GM12878 (cell line): Measurements from ENCODE around the gene CASTOR1. TPM values are rescaled to one million over a fixed set of nuclear protein-coding genes. Genes with fewer than 3 reads are reported as not detected.

ENCODE experiments used
- ATAC-seq: fragments of 200-7000 bp; cut with Tn5 transposase; 3 replicates; pipeline ENCODE4 v1.9.1; 2020; ENCODE audit warnings: mild to moderate bottlenecking, moderate library complexity
- BruUV-seq: library from RNA; stranded (reverse); fragments of 400-500 nt; replicated peaks from 2 replicates; lab custom pipeline; 2021; lab: Mats Ljungman, UMichigan
- CTCF ChIA-PET: fragments of 300-600 bp; sonication (Branson Sonifier 250); formaldehyde crosslinking; extraction: SDS; loops from one replicate; lab custom pipeline; 2021; ENCODE audit warnings: inconsistent platforms; lab: Yijun Ruan, JAX
- POLR2A ChIA-PET: fragments of 350-600 bp; formaldehyde crosslinking; extraction: SDS; loops from one replicate; lab custom pipeline; 2021; ENCODE audit warnings: inconsistent platforms; lab: Charles Lee
- RAD21 ChIA-PET: fragments of 300-600 bp; sonication (Branson Sonifier 250); formaldehyde crosslinking; loops from one replicate; lab custom pipeline; 2023; ENCODE audit warnings: antibody characterized with exemption; ENCODE audit not compliant: unreplicated experiment; lab: Charles Lee
- SMC1A ChIA-PET: fragments of 300-600 bp; sonication (Branson Sonifier 250); formaldehyde crosslinking; loops from one replicate; lab custom pipeline; 2023; ENCODE audit not compliant: unreplicated experiment, uncharacterized antibody; lab: Charles Lee
- DNase-seq: peaks from one replicate; pipeline ENCODE4 v3.0.0-alpha.2; 2011; ENCODE audit warnings: low read depth, low spot score
- FAIRE-seq: peaks from 3 replicates; lab custom pipeline; 2011; peaks lifted over from hg19 to GRCh38; lab: Jason Lieb, UNC
- H2AFZ ChIP-seq: 2 replicates; pipeline ENCODE4 v1.6.0; 2011; ENCODE audit warnings: low read depth, low read length, control low read depth; ENCODE audit not compliant: control insufficient read depth
- H3K27ac ChIP-seq: 2 replicates; pipeline ENCODE4 v1.5.1; 2011; ENCODE audit warnings: control low read depth; ENCODE audit not compliant: control insufficient read depth, insufficient read depth
- H3K27me3 ChIP-seq, 2 experiments: replicated peaks in 1 of 2; 2 replicates each; pipeline versions ENCODE4 v1.6.0 to v1.6.1; 2011; ENCODE audit warnings: low read length in 1 of 2; ENCODE audit not compliant: control insufficient read depth in 2 of 2, insufficient read depth in 2 of 2
- H3K36me3 ChIP-seq, 2 experiments: 2 replicates each; pipeline ENCODE4 v1.5.1; 2011; ENCODE audit warnings: low read length in 1 of 2; ENCODE audit not compliant: control insufficient read depth in 2 of 2, insufficient read depth in 2 of 2
- H3K4me1 ChIP-seq: 2 replicates; pipeline ENCODE4 v1.6.1; 2011; ENCODE audit warnings: mild to moderate bottlenecking, low read length, moderate library complexity, mixed read lengths; ENCODE audit not compliant: control insufficient read depth, insufficient read depth
- H3K4me2 ChIP-seq: 2 replicates; pipeline ENCODE4 v1.6.0; 2011; ENCODE audit warnings: control low read depth; ENCODE audit not compliant: control insufficient read depth, insufficient read depth
- H3K4me3 ChIP-seq: fragments of 200-600 bp; sonication (generic); 2 replicates; pipeline ENCODE4 v1.5.1; 2016
- H3K79me2 ChIP-seq: 2 replicates; pipeline ENCODE4 v1.6.0; 2011; ENCODE audit warnings: low read length; ENCODE audit not compliant: control insufficient read depth, insufficient read depth
- H3K9ac ChIP-seq: 2 replicates; pipeline ENCODE4 v1.8.0; 2011; ENCODE audit warnings: low read length, control low read depth, mixed read lengths; ENCODE audit not compliant: control insufficient read depth, insufficient read depth
- H3K9me3 ChIP-seq: replicated peaks from 3 replicates; pipeline ENCODE4 v1.5.1; 2011; ENCODE audit warnings: mild to moderate bottlenecking, low read length; ENCODE audit not compliant: control insufficient read depth, insufficient read depth
- H4K20me1 ChIP-seq: 2 replicates; pipeline ENCODE4 v1.6.0; 2011; ENCODE audit not compliant: control insufficient read depth, insufficient read depth
- ASH2L ChIP-seq: fragments of 300-600, 200-600 bp; sonication (generic); IDR thresholded peaks from 2 replicates; pipeline ENCODE4 v1.6.1; 2017; ENCODE audit warnings: low read depth, mild to moderate bottlenecking, borderline replicate concordance
- EP300 ChIP-seq, 2 experiments: fragments of 150-350 bp in 1 of 2; IDR thresholded peaks; 2 replicates each; pipeline ENCODE4 v1.6.1; 2011 to 2012; ENCODE audit warnings: low read depth in 2 of 2, low read length in 2 of 2, borderline replicate concordance in 1 of 2, improper control_type of control experiment in 1 of 2, inconsistent platforms in 1 of 2; ENCODE audit not compliant: control insufficient read depth in 1 of 2
- IRF4 ChIP-seq: IDR thresholded peaks from 2 replicates; pipeline ENCODE4 v1.6.1; 2011; ENCODE audit warnings: low read depth, low read length
- PBX3 ChIP-seq: IDR thresholded peaks from 2 replicates; pipeline ENCODE4 v1.6.1; 2011; ENCODE audit warnings: mild to moderate bottlenecking, low read depth, low read length, moderate library complexity; ENCODE audit not compliant: insufficient replicate concordance
- PKNOX1 ChIP-seq: fragments of 450-650 bp; IDR thresholded peaks from 2 replicates; pipeline ENCODE4 v1.6.1; 2016; ENCODE audit warnings: mild to moderate bottlenecking
- RELB ChIP-seq: fragments of 450-650 bp; IDR thresholded peaks from 2 replicates; pipeline ENCODE4 v1.6.1; 2017; ENCODE audit warnings: low read depth, mild to moderate bottlenecking, moderate library complexity
- WGBS: methylation state at CpG from one replicate; pipeline ENCODE4 v1.1.6; 2016; ENCODE audit warnings: low lambda C conversion rate; ENCODE audit not compliant: insufficient replicate concordance, insufficient coverage; ENCODE audit errors: missing lambda C conversion rate; 5-methylcytosine and 5-hydroxymethylcytosine counted together
- in situ Hi-C: fragments of 300-500 bp; cut with MboI; formaldehyde crosslinking; loops from 9 replicates; pipeline ENCODE4 v1.14.3; 2018; ENCODE audit warnings: mixed read lengths
- intact Hi-C: fragments of 100-400 bp; cut with micrococcal nuclease; formaldehyde crosslinking; loops from one replicate; pipeline ENCODE4 v1.14.2; 2022; ENCODE audit not compliant: unreplicated experiment
- polyA plus RNA-seq, 11 experiments: library from polyadenylated mRNA; depleted of rRNA in 4 of 11; unstranded in 6 of 11; stranded (reverse) in 5 of 11; fragments of >200 nt; fragmentation: Nextera tagmentation in 4 of 11; fragmentation: Illumina TruSeq in 1 of 11; extraction: Ambion mirVana in 4 of 11; extraction: Trizol in 1 of 11; gene quantifications; 1 replicate in 1 of 11; 2 replicates in 10 of 11; pipeline versions ENCODE4 v1.2.1 to v1.2.3, GENCODE V29; 2011 to 2016; ENCODE audit warnings: inconsistent platforms in 2 of 11, missing spikeins in 2 of 11, low read depth in 1 of 11
- total RNA-seq, 4 experiments: library from RNA; depleted of rRNA in 3 of 4; stranded (reverse); fragments of >200 nt in 3 of 4; fragmentation: Illumina TruSeq in 1 of 4; extraction: Trizol in 1 of 4; gene quantifications; 2 replicates each; pipeline versions ENCODE4 v1.2.1 to v1.2.3, GENCODE V29; 2013 to 2021

The CASTOR1 gene
- total and polyA plus RNA-seq, 10 of the 15 experiments (the other 5 are each of a cell fraction or from before 2014, with no cell fraction given) = 0.31 to 9.1 (median 3.3) TPM

- ChIA-PET POLR2A (interaction anchor here (0.6 to 16.1 kb wide), 5 partner anchors 9 to 115 kb away, joined by 3 to 198 read pairs (median 4); partner anchors contain the start of genes CASTOR1 and TBC1D10A), SMC1A (interaction anchor here (0.9 to 9.7 kb wide), 5 partner anchors 9 to 82 kb away, joined by 3 to 92 read pairs (median 4); partner anchors contain the start of genes CASTOR1 and TBC1D10A), CTCF (interaction anchor here (1.2 to 18.4 kb wide), 2 partner anchors 17 to 19 kb away, joined by 3 to 177 read pairs; partner anchors contain the start of gene CASTOR1), RAD21 (interaction anchor here (1.0 to 8.2 kb wide), 5 partner anchors 17 to 327 kb away, joined by 3 to 88 read pairs (median 14); partner anchors contain the start of genes CASTOR1, CCDC157, SF3A1 and TBC1D10A)
- peak overlapping the region; percentile 70 for H3K4me2 ChIP-seq
- no peaks in the 10 kb centered on the region for H3K9me3 ChIP-seq
- 47% methylated on average over 2 of the region's 2 CpGs for WGBS
- peaks cover 73% of the 10 kb centered on the region for H3K79me2 ChIP-seq
- ATAC-seq (no peak), FAIRE-seq (no peak), DNase-seq (no peak)
- peak overlapping the region; percentile 87 for H3K27ac ChIP-seq
- no peak overlapping the region for H2AFZ ChIP-seq
- intact Hi-C loops (no loop called here), in situ Hi-C loops (no loop called here)
- no peaks in the 10 kb centered on the region for H4K20me1 ChIP-seq
- peaks cover 99% of the 10 kb centered on the region for H3K4me1 ChIP-seq
- peaks cover 0 to 19% of the 10 kb centered on the region in 2 experiments; a peak in 2 of 4 replicates for H3K36me3 ChIP-seq
- no peak overlapping the region for H3K4me3 ChIP-seq
- BruUV-seq = no TSS peak
- TF ChIP-seq IRF4 (no peak), ASH2L (no peak), EP300 (IDR thresholded peaks at IDR 0.05; ENCODE audit: borderline replicate concordance in 1 of 2, control insufficient read depth in 1 of 2, low read depth in 2 of 2, low read length in 2 of 2) (no peak), PKNOX1 (0 out of 2 replicates have a peak, but pooled peaks have one; percentile 4), PBX3 (no peak), RELB (0 out of 2 replicates have a peak, but pooled peaks have one; percentile 17)
- H3K27me3 ChIP-seq = no peaks in the 10 kb centered on the region
- H3K9ac ChIP-seq = no peak overlapping the region
Measured at GRCh38 chr22:30308093-30308492, 18.8 kb upstream of the CASTOR1 start.
